Activated naive CD4-positive, alpha-beta T cell treated with anti-CD3 and anti-CD28 coated beads for 36 hours (primary cell): Measurements from ENCODE around the gene ACSM6. TPM values are rescaled to one million over a fixed set of nuclear protein-coding genes. Genes with fewer than 3 reads are reported as not detected.
A peak's percentile ranks its signal among the peaks of the same experiment; 100 is the strongest.
"Not testable (repeated sequence)": the region's sequence is repeated elsewhere in the genome, so short reads cannot be mapped to it uniquely, and the experiment has no call there.

Experiments
- CTCF ChIA-PET: fragments of 350-600 bp; sonication (Branson Sonifier 250); formaldehyde crosslinking; loops from one replicate; lab custom pipeline; 2021; ENCODE audit warnings: antibody characterized with exemption; lab: Charles Lee
- DNase-seq: peaks from one replicate; pipeline ENCODE4 v3.0.0-alpha.2; 2020
- H3K27ac Mint-ChIP-seq: one replicate; pipeline ENCODE4 v1.8.0; 2021; ENCODE audit warnings: mild to moderate bottlenecking, mixed read lengths
- H3K27me3 Mint-ChIP-seq: one replicate; pipeline ENCODE4 v1.8.0; 2021; ENCODE audit warnings: low read depth, mixed read lengths
- H3K36me3 Mint-ChIP-seq: one replicate; pipeline ENCODE4 v1.8.0; 2021; ENCODE audit warnings: low read depth, mixed read lengths
- H3K4me1 Mint-ChIP-seq: one replicate; pipeline ENCODE4 v1.8.0; 2021; ENCODE audit warnings: low read depth, mixed read lengths
- H3K4me3 Mint-ChIP-seq: one replicate; pipeline ENCODE4 v1.8.0; 2021; ENCODE audit warnings: mild to moderate bottlenecking, moderate library complexity, mixed read lengths
- H3K9me3 Mint-ChIP-seq: one replicate; pipeline ENCODE4 v1.8.0; 2021; ENCODE audit warnings: mixed read lengths
- intact Hi-C: fragments of 100-400 bp; cut with micrococcal nuclease; formaldehyde crosslinking; loops from one replicate; pipeline ENCODE4 v1.15.1; 2023
- total RNA-seq, 2 experiments: library from RNA; stranded (reverse); gene quantifications; one replicate each; pipeline ENCODE4 v1.2.3, GENCODE V29; 2021

ACSM6 gene
- total RNA-seq, 2 experiments from 2014 or later, result not detected

GRCh38 chr10:95221124-95221523, 27.1 kb downstream of the ACSM6 start:
- CTCF ChIA-PET, result no interaction called here
- Mint-ChIP-seq H3K36me3 (no peaks in the 10 kb centered on the region), H3K27ac (no peak overlapping the region), H3K4me3 (no peak overlapping the region), H3K9me3 (peaks cover 2% of the 10 kb centered on the region), H3K4me1 (no peaks in the 10 kb centered on the region), H3K27me3 (no peaks in the 10 kb centered on the region)
- intact Hi-C loops, result no loop called here
- no peak for DNase-seq

- Mint-ChIP-seq H3K4me1 (no peaks in the 10 kb centered on the region), H3K27me3 (peaks cover 9% of the 10 kb centered on the region), H3K27ac (no peak overlapping the region), H3K36me3 (no peaks in the 10 kb centered on the region), H3K9me3 (no peaks in the 10 kb centered on the region), H3K4me3 (no peak overlapping the region)
- DNase-seq, result no peak
- CTCF ChIA-PET, result no interaction called here
- intact Hi-C loops, result no loop called here
These were observed 31.1 kb downstream of the ACSM6 start for GRCh38 chr10:95225136-95225535.

- H3K9me3 Mint-ChIP-seq, H3K4me3 Mint-ChIP-seq, DNase-seq, CTCF ChIA-PET, H3K36me3 Mint-ChIP-seq, H3K27ac Mint-ChIP-seq, intact Hi-C loops: not testable (repeated sequence)
- peaks cover 11% of the 10 kb centered on the region for H3K4me1 Mint-ChIP-seq
- peaks cover 31% of the 10 kb centered on the region for H3K27me3 Mint-ChIP-seq
These were observed 35.1 kb downstream of the ACSM6 start for GRCh38 chr10:95228934-95229723.

GRCh38 chr10:95229724-95230627, 35.9 kb downstream of the ACSM6 start:
- intact Hi-C loops, result loop anchor here (10.0 kb wide), 1 partner anchor 1525 kb away; the partner anchor contains the start of gene FRA10AC1

GRCh38 chr10:95230677-95231586, 36.9 kb downstream of the ACSM6 start:
- CTCF ChIA-PET, result interaction anchor here (3.0 kb wide), 1 partner anchor 16 kb away, joined by 11 read pairs; no protein-coding TSS in a partner anchor
- H3K36me3 Mint-ChIP-seq, H3K9me3 Mint-ChIP-seq: not testable (repeated sequence)
- Mint-ChIP-seq H3K27ac (peak overlapping the region; percentile 58), H3K4me3 (peak overlapping the region; percentile 72), H3K4me1 (peaks cover 17% of the 10 kb centered on the region), H3K27me3 (peaks cover 33% of the 10 kb centered on the region)
- intact Hi-C loops, result loop anchor here (10.0 kb wide), 1 partner anchor 1526 kb away; the partner anchor contains the start of gene FRA10AC1
- peak; percentile 56 for DNase-seq

More at GRCh38 chr10:95229724-95230627, 35.9 kb downstream of the ACSM6 start:
- Mint-ChIP-seq H3K9me3 (no peaks in the 10 kb centered on the region), H3K4me3 (peak overlapping the region; percentile 72), H3K4me1 (peaks cover 11% of the 10 kb centered on the region), H3K36me3 (peaks cover 2% of the 10 kb centered on the region), H3K27ac (no peak overlapping the region), H3K27me3 (peaks cover 32% of the 10 kb centered on the region)
- DNase-seq, result no peak
- CTCF ChIA-PET, result no interaction called here

GRCh38 chr10:95233377-95234034, 39.5 kb downstream of the ACSM6 start:
- H3K9me3 Mint-ChIP-seq, result no peaks in the 10 kb centered on the region
- no peak for DNase-seq
- H3K4me1 Mint-ChIP-seq, result peaks cover 27% of the 10 kb centered on the region
- intact Hi-C loops, result loop anchor here (10.0 kb wide), 1 partner anchor 1529 kb away; the partner anchor contains the start of gene FRA10AC1
- no peak overlapping the region for H3K4me3 Mint-ChIP-seq
- peaks cover 40% of the 10 kb centered on the region for H3K27me3 Mint-ChIP-seq
- CTCF ChIA-PET, result interaction anchor here (0.7 to 3.0 kb wide), 3 partner anchors 9 to 14 kb away, joined by 3 to 11 read pairs (median 7); no protein-coding TSS in a partner anchor
- no peak overlapping the region for H3K27ac Mint-ChIP-seq
- H3K36me3 Mint-ChIP-seq, result peaks cover 2% of the 10 kb centered on the region

- intact Hi-C loops, result loop anchor here (5.0 to 10.0 kb wide), 3 partner anchors 688 to 1530 kb away; partner anchors contain the start of genes FRA10AC1, HELLS and TM9SF3
- Mint-ChIP-seq H3K4me1 (peaks cover 27% of the 10 kb centered on the region), H3K9me3 (no peaks in the 10 kb centered on the region), H3K27me3 (peaks cover 33% of the 10 kb centered on the region), H3K4me3 (no peak overlapping the region), H3K27ac (no peak overlapping the region), H3K36me3 (peaks cover 2% of the 10 kb centered on the region)
- CTCF ChIA-PET, result interaction anchor here (2.6 kb wide), 1 partner anchor 11 kb away, joined by 14 read pairs; no protein-coding TSS in a partner anchor
- DNase-seq, result no peak
These were observed 40.9 kb downstream of the ACSM6 start for GRCh38 chr10:95234951-95235350.

- intact Hi-C loops, result loop anchor here (1.0 to 10.0 kb wide), 5 partner anchors 51 to 1531 kb away; partner anchors contain the start of genes FRA10AC1, HELLS and TM9SF3
- Mint-ChIP-seq H3K4me3 (no peak overlapping the region), H3K27ac (no peak overlapping the region), H3K4me1 (peaks cover 23% of the 10 kb centered on the region), H3K9me3 (no peaks in the 10 kb centered on the region), H3K27me3 (peaks cover 26% of the 10 kb centered on the region), H3K36me3 (peaks cover 2% of the 10 kb centered on the region)
- CTCF ChIA-PET, result interaction anchor here (2.6 kb wide), 1 partner anchor 10 kb away, joined by 14 read pairs; no protein-coding TSS in a partner anchor
- no peak for DNase-seq
These were observed 41.6 kb downstream of the ACSM6 start for GRCh38 chr10:95235676-95236067.

GRCh38 chr10:95236068-95236903, 42.2 kb downstream of the ACSM6 start:
- intact Hi-C loops, result loop anchor here (1.0 to 10.0 kb wide), 5 partner anchors 51 to 1531 kb away; partner anchors contain the start of genes FRA10AC1, HELLS and TM9SF3

More at GRCh38 chr10:95236068-95236903, 42.2 kb downstream of the ACSM6 start:
- peaks cover 19% of the 10 kb centered on the region for H3K4me1 Mint-ChIP-seq
- H3K27me3 Mint-ChIP-seq, result peaks cover 20% of the 10 kb centered on the region
- H3K4me3 Mint-ChIP-seq, result no peak overlapping the region
- CTCF ChIA-PET, result interaction anchor here (2.6 kb wide), 1 partner anchor 10 kb away, joined by 14 read pairs; no protein-coding TSS in a partner anchor
- DNase-seq, result peak; percentile 26
- peaks cover 2% of the 10 kb centered on the region for H3K36me3 Mint-ChIP-seq
- peak overlapping the region; percentile 75 for H3K27ac Mint-ChIP-seq
- H3K9me3 Mint-ChIP-seq, result no peaks in the 10 kb centered on the region
